GM19438 (cell line): Measurements from ENCODE around the gene SSRP1.
"Not testable (repeated sequence)": the region's sequence is repeated elsewhere in the genome, so short reads cannot be mapped to it uniquely, and the experiment has no call there.

Source experiments
- ATAC-seq: cut with Tn5 transposase; IDR thresholded peaks from one replicate; pipeline ENCODE4 v1.9.1; 2021; ENCODE audit warnings: low read depth; ENCODE audit not compliant: unreplicated experiment

Gene SSRP1

GRCh38 chr11:57303990-57304579 is 31.6 kb downstream of the SSRP1 start:
- no peak for ATAC-seq

GRCh38 chr11:57303280-57303989 is 32.3 kb downstream of the SSRP1 start:
- ATAC-seq, result no peak

DNA sequence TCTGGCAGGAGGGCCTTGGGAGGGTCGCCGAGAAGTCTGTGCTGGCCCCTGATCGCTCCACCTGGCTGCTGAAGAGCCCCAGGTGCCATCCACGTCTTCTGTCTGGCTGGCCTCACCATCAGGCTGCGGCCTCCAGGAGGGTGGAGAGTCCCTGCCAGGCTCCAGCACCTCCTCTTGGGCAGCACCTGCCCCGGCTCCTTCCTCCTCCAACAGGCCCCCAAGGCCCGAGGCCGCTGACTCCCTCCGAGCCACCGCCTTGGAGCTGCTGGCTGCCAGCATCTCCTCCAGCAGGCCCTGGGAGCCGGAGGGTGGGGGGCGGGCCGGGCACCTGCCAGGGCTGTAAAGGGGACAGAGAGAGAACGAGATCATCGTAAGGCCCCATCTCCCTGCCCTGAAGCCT is 33.2 kb downstream of the SSRP1 start:
- no peak for ATAC-seq

GRCh38 chr11:57301711-57302423 is 33.8 kb downstream of the SSRP1 start:
- ATAC-seq, result no peak

GRCh38 chr11:57300785-57301184 is 34.9 kb downstream of the SSRP1 start:
- no peak for ATAC-seq

- no peak for ATAC-seq
Measured at GRCh38 chr11:57299150-57299737, 36.4 kb downstream of the SSRP1 start.

GRCh38 chr11:57297221-57297620 is 38.5 kb downstream of the SSRP1 start:
- ATAC-seq, result no peak

GRCh38 chr11:57296205-57296604 is 39.5 kb downstream of the SSRP1 start:
- ATAC-seq, result not testable (repeated sequence)

DNA sequence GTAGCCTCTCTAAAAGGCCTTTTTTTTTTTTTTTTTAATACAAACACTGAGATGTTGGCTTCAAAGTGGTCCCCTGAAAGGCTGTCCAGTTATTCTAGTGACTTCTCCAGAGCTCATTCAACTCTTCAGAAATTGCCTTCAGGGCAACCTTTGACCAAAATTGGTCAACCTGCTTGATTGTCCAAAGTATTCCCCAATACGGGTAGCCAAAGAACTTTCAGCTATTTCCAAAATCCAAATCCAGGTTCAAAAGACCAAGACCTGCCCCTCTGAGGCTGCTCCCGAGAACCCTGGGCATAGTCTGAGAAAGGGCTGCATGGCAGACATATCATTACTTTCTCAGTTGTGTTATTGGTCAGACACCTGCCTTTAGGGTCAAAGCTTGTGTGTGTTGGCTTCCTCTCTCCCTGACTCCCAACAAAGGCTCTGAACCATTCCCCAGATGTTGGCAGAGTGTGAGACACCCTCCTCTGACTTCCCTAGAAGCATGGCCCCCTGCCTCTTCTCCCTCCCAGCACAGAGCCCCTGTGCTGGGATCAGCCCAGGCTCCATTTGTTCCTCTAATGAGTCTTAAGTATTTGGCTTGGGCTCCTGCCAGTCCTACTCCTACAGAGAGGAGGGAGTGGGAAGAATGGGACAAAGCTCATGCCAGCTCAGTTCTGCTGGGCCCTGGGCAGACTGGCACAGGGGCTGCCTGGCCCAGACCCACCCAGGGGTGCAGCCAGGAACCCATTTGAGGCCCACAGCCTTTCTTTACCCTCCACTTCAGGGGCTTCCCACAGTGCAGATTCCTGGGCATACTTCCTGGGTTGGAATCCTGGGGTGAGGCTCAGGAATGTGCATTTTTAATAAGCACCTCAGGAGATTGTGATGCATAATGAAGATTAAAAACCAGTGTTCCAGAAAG is 41.2 kb downstream of the SSRP1 start:
- no peak for ATAC-seq

DNA sequence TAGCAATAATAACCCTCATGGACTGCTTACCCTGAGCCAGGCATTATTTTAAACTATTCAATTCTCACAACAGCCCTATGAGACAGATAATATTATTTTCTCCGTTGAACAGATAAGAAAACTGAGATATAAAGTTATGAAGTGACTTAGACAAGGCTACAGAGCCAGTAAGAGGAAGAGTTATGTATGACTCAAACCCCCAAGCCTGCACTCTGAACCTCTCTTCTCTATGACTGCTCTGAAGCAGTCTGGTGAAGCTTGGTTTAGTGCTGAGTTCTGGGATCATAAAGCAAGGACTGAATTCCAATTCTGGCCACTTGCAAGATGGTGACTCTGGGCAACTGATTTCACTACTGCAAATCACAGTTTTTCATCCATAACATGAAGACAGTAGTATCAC is 45.4 kb downstream of the SSRP1 start:
- ATAC-seq, result no peak

GRCh38 chr11:57288771-57289579 is 46.7 kb downstream of the SSRP1 start:
- ATAC-seq, result no peak

GRCh38 chr11:57287884-57288283 is 47.8 kb downstream of the SSRP1 start:
- ATAC-seq, result no peak

GRCh38 chr11:57283231-57283990 is 52.3 kb downstream of the SSRP1 start:
- no peak for ATAC-seq

- ATAC-seq, result not testable (repeated sequence)
Measured at GRCh38 chr11:57281546-57281945, 54.1 kb downstream of the SSRP1 start.

- no peak for ATAC-seq
Measured at GRCh38 chr11:57279116-57279515, 56.6 kb downstream of the SSRP1 start.

DNA sequence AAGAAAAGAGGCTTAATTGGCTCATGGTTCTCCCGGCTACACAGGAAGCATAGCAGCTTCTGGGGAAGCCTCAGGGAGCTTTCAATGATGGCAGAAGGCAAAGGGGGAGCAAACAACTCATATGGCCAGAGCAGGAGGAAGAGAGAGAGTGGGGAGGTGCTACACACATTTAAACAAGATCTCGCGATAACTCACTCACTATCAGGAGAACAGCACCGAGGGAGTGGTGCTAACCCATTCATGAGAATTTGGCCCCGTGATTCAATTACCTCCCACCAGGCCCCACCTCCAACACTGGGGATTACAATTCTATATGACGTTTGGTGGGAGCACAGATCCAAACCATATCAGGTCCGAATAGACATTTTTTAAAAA is 57.0 kb downstream of the SSRP1 start:
- no peak for ATAC-seq

DNA sequence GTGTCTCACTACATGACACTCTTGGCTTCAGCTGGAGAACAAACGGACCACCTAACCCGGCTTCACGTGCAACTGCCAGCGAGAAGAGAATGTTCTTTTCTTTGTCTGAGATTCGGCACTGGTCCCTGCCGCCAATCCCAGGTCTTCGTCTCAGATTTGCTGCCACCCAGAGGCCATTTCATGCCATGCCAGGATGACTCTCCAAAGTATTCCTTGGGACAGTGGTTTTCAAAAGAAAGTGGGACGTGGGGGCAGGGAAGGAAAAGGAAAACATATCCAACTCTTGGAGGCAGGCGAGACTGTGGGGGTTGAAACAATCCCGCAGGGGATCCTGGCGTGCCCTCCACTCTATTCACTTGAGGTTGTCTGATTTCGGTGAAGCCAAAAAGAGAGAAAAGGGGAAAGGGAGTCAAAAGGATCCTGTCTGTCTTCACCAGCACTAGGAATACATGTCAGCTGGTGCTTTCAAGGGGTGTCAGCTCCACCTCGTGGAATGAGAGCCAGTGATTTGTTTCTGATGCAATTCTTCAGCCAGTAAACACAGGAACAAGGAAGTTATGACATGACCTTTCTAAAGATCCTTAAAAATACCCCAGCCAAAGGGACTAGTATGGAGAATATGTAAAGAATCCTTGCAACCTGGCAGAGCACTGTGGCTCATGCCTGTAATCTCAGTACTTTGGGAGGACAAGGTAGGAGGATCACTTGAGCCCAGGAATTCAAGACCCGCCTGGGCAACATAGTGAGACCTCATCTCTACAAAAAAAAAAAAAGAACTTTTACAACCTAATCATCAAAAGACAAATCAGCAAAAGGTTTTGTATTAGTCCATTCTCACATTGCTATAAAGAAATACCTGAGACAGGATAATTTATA is 57.6 kb downstream of the SSRP1 start:
- peak; percentile 85 for ATAC-seq
